HG03108 (cell line): ENCODE measurements around the gene VAT1L.
"Not testable (repeated sequence)": the region's sequence is repeated elsewhere in the genome, so short reads cannot be mapped to it uniquely, and the experiment has no call there.

Source experiments
- ATAC-seq: cut with Tn5 transposase; IDR thresholded peaks from one replicate; pipeline ENCODE4 v1.9.1; 2021; ENCODE audit warnings: moderate library complexity; ENCODE audit not compliant: unreplicated experiment

Gene VAT1L

DNA sequence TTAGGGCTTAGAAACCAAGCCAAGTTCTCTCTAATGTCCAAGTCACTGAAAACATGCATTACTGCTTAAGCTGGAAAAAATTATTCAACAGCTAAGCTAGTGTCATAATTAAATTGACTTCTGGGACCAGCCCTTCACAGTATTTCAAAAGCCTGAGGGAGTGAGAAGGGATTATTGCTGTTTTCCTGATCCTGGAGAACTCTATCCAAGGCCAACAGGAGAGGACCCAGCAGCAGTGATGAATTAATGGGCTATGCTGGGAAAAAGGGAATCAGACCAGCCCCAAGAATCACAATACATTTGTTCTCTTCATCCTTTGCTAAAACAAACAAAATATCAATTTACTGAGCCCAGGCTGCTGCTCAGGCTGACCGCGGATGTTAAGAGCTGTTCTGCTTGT lies 199.4 kb downstream of the VAT1L start:
- ATAC-seq: no peak

GRCh38 chr16:77989846-77990245 lies 201.5 kb downstream of the VAT1L start:
- no peak for ATAC-seq

- no peak for ATAC-seq
Observed at GRCh38 chr16:77991701-77992100, 203.3 kb downstream of the VAT1L start.

DNA sequence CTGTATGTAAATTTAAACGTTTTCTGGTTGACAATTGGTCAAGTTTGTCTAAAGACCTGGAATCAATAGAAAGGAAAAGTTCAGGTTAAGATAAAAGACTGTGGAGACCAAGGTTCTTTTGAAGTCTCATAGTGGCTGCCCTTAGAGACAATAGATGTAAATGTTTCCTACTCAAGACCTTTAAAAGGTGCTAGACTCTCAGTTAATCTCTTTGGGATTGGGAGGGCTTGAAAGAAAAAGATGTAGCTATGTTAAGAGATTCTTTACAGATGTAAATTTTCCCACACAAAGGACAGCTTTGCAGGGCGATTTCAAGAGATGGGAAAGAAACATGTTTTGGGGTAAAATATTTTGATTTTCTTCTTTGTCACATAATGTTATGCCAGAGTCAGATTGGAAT lies 204.0 kb downstream of the VAT1L start:
- ATAC-seq: not testable (repeated sequence)

DNA sequence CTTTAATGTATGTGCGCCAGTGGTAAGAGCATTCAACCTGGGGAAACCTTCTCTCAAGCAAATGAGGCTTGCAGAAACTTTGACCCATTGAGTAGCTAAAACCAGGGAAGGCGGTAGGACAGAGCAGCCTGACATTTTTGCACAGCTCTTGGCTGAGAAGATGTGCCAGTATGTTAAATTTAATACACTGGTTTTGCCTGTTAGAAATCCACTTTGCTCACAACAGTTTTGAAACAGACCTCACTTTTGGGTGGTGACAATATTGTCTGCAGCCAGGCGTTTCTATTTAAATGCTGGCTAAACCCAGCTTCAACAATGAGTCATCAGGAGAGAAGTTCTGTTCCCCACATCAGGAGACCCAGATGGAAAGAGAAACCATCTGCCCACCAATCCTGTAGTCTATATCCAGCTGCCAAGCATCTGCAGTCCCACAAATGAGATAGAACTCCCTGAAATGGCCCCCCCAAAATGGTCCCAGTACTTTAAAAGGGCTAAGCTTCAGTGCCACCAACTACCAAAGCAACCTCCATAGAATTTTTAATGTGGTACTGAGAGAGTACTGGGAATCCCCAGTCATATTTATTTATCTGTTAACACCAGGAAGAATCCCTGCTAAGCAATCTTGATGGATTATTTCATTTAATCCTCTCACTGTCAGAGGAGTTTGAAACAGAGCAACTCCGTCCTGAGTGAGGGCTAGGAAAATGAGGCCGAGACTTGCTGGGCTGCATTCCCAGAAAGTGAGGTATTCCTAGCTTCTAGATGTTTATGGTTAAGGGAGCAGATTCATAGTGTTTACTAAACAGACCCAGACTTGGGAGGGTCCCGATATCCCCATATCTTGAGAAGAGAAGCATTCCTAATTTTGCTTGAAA lies 205.0 kb downstream of the VAT1L start:
- ATAC-seq: no peak

GRCh38 chr16:77995843-77996455 lies 207.6 kb downstream of the VAT1L start:
- no peak for ATAC-seq

- ATAC-seq: no peak
Observed at GRCh38 chr16:77998350-77999023, 210.1 kb downstream of the VAT1L start.

DNA sequence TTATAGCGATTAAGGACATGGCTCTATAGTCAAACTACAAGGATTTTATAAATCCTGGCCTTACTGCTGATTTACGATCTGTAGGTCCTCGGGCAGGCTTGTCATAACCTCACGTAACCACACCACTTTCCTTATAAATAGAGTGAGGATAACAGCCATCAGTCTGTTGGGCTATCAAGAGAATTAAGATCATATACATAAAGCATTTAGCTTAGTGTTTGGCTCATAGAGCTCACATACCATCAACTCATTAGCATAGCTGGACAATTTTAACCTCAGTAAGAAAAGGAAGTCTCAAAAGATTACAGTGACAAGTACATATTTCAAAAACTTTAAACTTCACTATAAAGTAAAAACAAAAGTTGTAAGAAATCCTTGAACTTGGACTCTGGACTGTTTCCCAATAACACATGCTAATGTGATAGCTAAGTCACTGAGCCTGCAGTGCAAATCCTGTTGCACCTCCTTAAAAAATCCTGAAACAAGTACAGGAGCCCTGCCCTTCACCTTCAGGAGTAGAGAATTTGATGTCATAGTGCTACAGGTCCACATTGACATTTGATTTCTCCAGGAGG lies 213.2 kb downstream of the VAT1L start:
- ATAC-seq: no peak

DNA sequence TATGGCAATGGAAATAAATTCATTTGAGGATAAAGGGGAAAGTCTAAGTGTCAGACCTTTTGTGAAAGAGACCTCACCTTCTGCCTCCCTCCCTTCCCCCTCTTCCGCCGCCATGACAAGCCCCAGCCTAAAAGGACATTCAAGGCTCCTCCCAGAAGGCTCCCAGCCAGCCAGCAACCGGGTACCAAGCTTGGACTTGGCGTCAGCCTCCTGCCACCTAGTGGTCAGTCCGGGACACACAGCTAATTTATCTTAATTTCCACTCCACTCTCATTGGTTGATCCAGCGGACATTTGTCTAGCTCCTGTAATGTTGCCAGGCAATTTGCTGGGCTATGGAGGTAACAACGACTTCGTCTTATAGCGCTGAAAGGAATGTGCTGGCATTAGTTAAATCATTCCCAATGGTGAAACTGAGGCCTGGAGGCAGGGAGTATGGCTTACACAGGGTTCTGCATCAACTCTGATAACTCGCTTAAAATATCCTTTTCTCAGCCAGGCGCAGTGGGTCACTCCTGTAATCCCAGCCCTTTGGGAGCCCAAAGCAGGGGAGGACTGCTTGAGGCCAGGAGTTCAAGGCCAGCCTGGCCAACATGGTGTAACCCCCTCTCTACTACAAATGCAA lies 214.7 kb downstream of the VAT1L start:
- ATAC-seq: peak; percentile 90

DNA sequence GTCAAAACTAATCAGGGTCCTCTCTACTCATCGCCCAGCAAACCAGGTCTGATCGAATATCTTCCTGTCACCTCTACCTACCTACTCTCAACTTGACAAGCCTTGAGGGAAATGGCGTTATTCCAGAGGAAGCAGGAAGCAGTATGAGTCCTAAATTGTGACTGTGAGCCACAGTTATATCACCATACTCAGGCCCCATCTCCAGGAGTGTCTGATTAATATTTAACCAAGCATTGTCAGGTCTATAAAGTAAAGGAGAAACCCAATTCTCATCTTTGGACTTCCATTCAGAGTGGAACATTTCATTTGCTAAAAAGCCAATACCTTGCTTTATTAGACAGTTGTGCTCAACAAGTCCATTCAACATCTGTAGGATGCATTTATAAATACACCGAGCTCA lies 216.2 kb downstream of the VAT1L start:
- ATAC-seq: no peak

GRCh38 chr16:78005881-78006280 lies 217.5 kb downstream of the VAT1L start:
- ATAC-seq: no peak

DNA sequence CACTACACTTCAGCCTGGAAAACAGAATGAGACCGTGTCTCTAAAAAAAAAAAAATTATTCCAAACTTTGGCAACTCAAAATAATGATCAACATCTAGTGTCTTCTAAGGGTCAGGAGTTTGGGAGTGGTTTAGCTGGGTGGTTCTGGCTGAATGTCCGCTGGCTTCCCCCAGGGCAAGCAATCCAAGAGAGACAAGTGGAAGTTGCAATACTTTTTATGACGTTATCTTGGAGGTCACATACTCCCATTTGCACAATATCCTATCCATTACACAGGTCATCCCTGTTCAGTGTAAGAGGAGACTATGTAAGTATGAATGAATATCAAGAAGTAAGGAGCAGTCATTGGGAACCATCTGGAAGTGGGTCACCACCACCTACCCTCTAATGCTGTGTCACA lies 218.8 kb downstream of the VAT1L start:
- ATAC-seq: no peak

GRCh38 chr16:78022347-78023060 lies 234.1 kb downstream of the VAT1L start, which contains the start of gene CLEC3A:
Gene CLEC3A, plus strand, starts transcription at chr16:78022548. Its CDS starts 79 bp downstream, at chr16:78022627.
- ATAC-seq: no peak

GRCh38 chr16:78024159-78024558 lies 235.8 kb downstream of the VAT1L start:
- no peak for ATAC-seq

- ATAC-seq: no peak
Observed at GRCh38 chr16:78025631-78026030, 237.3 kb downstream of the VAT1L start.

GRCh38 chr16:78028018-78028417 lies 239.7 kb downstream of the VAT1L start:
- ATAC-seq: no peak
